ENCODE measurements around the gene NCAN. TPM values are rescaled to one million over a fixed set of nuclear protein-coding genes. Genes with fewer than 3 reads are reported as not detected.

Gene NCAN
- total and polyA plus RNA-seq, 2 of the 13 experiments (the other 11 are each of a cell fraction or from before 2014, with no cell fraction given), result not detected

GRCh38 chr19:19214892-19215291 is 3.1 kb downstream of the NCAN start (continued):
- peak; percentile 66; the same call in 1 of the 2 replicates for TF ChIP-seq ZNF281 (CRISPR knock-in tag; IDR thresholded peaks at IDR 0.05; ENCODE audit: borderline replicate concordance)
- no peak for TF ChIP-seq GLI4 (CRISPR knock-in tag; IDR thresholded peaks at IDR 0.05; ENCODE audit: borderline replicate concordance)
- peak; percentile 55; the same call in 1 of the 2 replicates for TF ChIP-seq ZKSCAN8 (CRISPR knock-in tag; IDR thresholded peaks at IDR 0.05; ENCODE audit: borderline replicate concordance)
- TF ChIP-seq KDM5B (CRISPR knock-in tag; IDR thresholded peaks at IDR 0.05; ENCODE audit: borderline replicate concordance), result peak; percentile 37; the same call in 1 of the 2 replicates
- TF ChIP-seq PPARG (CRISPR knock-in tag; conservative IDR thresholded peaks at IDR 0.05), result peak; percentile 37; the same call in 1 of the 2 replicates
- TF ChIP-seq ZBTB38 (CRISPR knock-in tag; IDR thresholded peaks at IDR 0.05), result 0 out of 2 replicates have a peak, but pooled peaks have one; percentile 28
- TF ChIP-seq HMGXB3 (CRISPR knock-in tag; IDR thresholded peaks at IDR 0.05; ENCODE audit: borderline replicate concordance), result peak; percentile 64; the same call in 1 of the 2 replicates
- no peak for TF ChIP-seq MAZ (IDR thresholded peaks at IDR 0.05; ENCODE audit: borderline replicate concordance, low read depth, low read length)
- TF ChIP-seq MAZ (CRISPR knock-in tag; IDR thresholded peaks at IDR 0.05; ENCODE audit: low read depth), result peak; percentile 49; the same call in 1 of the 2 replicates
- no peak for TF ChIP-seq ZNF619 (CRISPR knock-in tag; IDR thresholded peaks at IDR 0.05)
- 0 out of 2 replicates have a peak, but pooled peaks have one; percentile 29 for TF ChIP-seq SPEN (CRISPR knock-in tag; IDR thresholded peaks at IDR 0.05; ENCODE audit: low read depth)
- TF ChIP-seq ZKSCAN1 (IDR thresholded peaks at IDR 0.05; ENCODE audit: low read length), result no peak
- TF ChIP-seq HOXA5 (CRISPR knock-in tag; IDR thresholded peaks at IDR 0.05), result peak; percentile 91; the same call in 1 of the 2 replicates
- 0 out of 2 replicates have a peak, but pooled peaks have one; percentile 30 for TF ChIP-seq MTA1 (CRISPR knock-in tag; IDR thresholded peaks at IDR 0.05; ENCODE audit: borderline replicate concordance)

Data from HepG2 (cell line).